ENCODE data around the gene ADGRL2. TPM values are rescaled to one million over a fixed set of nuclear protein-coding genes. Genes with fewer than 3 reads are reported as not detected.

ADGRL2 gene
- total RNA-seq, 1 experiment from 2014 or later: 0.51 TPM

DNA sequence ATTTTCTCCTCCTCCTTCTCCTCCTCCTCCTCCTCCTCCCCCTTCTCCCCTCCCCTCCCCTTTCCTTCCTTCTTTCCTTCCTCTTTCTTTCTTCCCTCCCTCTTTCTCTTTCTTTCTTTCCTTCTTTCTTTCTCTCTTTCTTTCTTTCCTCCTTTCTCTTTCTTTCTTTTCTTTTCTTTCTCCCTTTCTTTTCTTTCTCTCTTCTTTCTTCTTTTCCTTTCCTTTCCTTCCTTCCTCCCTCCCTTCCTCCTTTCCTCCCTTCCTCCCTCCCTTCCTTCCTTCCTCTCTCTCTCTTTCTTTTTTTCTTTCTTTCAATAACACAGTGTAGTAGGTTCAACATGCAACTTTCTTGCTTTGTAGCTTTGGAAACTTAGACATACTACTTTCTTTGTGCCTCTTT lies 46.3 kb upstream of the ADGRL2 start:
- Histone ChIP-seq H4K20me1 (ENCODE audit: low read length) (no peaks in the 10 kb centered on the region), H3K27ac (ENCODE audit: low read length) (no peak overlapping the region), H3K36me3 (ENCODE audit: low read depth, low read length) (no peaks in the 10 kb centered on the region), H2AFZ (ENCODE audit: low read length) (no peak overlapping the region), H3K4me3 (ENCODE audit: low read length) (no peak overlapping the region), H3K27me3 (ENCODE audit: low read length) (no peaks in the 10 kb centered on the region), H3K79me2 (ENCODE audit: low read length) (no peaks in the 10 kb centered on the region), H3K9me2 (replicated peaks; ENCODE audit: low read length) (no peaks in the 10 kb centered on the region), H3K4me1 (ENCODE audit: insufficient read depth, low read length) (no peaks in the 10 kb centered on the region), H3K9ac (ENCODE audit: low read length) (no peak overlapping the region), H3K4me2 (ENCODE audit: low read length) (no peak overlapping the region), H3K9me3 (ENCODE audit: low read length) (no peaks in the 10 kb centered on the region), H3F3A (ENCODE audit: low read length, unreplicated experiment) (no peaks in the 10 kb centered on the region)
- ATAC-seq (no peak), DNase-seq (no peak)
- CTCF ChIA-PET: no interaction called here
- POLR2A ChIA-PET (ENCODE audit: unreplicated experiment): no interaction called here
- no TSS peak for BruUV-seq (replicated peaks)
- intact Hi-C loops (cut with micrococcal nuclease): no loop called here
- no peak for TF ChIP-seq EZH2 (IDR thresholded peaks at IDR 0.05; ENCODE audit: low read length, unreplicated experiment)
- TF ChIP-seq, protein P1, sequence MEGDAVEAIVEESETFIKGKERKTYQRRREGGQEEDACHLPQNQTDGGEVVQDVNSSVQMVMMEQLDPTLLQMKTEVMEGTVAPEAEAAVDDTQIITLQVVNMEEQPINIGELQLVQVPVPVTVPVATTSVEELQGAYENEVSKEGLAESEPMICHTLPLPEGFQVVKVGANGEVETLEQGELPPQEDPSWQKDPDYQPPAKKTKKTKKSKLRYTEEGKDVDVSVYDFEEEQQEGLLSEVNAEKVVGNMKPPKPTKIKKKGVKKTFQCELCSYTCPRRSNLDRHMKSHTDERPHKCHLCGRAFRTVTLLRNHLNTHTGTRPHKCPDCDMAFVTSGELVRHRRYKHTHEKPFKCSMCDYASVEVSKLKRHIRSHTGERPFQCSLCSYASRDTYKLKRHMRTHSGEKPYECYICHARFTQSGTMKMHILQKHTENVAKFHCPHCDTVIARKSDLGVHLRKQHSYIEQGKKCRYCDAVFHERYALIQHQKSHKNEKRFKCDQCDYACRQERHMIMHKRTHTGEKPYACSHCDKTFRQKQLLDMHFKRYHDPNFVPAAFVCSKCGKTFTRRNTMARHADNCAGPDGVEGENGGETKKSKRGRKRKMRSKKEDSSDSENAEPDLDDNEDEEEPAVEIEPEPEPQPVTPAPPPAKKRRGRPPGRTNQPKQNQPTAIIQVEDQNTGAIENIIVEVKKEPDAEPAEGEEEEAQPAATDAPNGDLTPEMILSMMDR (conservative IDR thresholded peaks at IDR 0.05; ENCODE audit: low read depth, low read length): no peak
- TF ChIP-seq EZH2phosphoT487 (IDR thresholded peaks at IDR 0.05; ENCODE audit: borderline replicate concordance, low read length): no peak

GRCh38 chr1:81756872-81757271 lies 43.9 kb upstream of the ADGRL2 start:
- no TSS peak for BruUV-seq (replicated peaks)
- Histone ChIP-seq H3K4me3 (ENCODE audit: low read length) (no peak overlapping the region), H3K9ac (ENCODE audit: low read length) (no peak overlapping the region), H4K20me1 (ENCODE audit: low read length) (no peaks in the 10 kb centered on the region), H3K4me2 (ENCODE audit: low read length) (no peak overlapping the region), H3F3A (ENCODE audit: low read length, unreplicated experiment) (no peaks in the 10 kb centered on the region), H3K79me2 (ENCODE audit: low read length) (no peaks in the 10 kb centered on the region), H3K9me2 (replicated peaks; ENCODE audit: low read length) (no peaks in the 10 kb centered on the region), H3K4me1 (ENCODE audit: insufficient read depth, low read length) (no peaks in the 10 kb centered on the region), H3K27me3 (ENCODE audit: low read length) (no peaks in the 10 kb centered on the region), H2AFZ (ENCODE audit: low read length) (no peak overlapping the region), H3K9me3 (ENCODE audit: low read length) (no peaks in the 10 kb centered on the region), H3K36me3 (ENCODE audit: low read depth, low read length) (no peaks in the 10 kb centered on the region), H3K27ac (ENCODE audit: low read length) (no peak overlapping the region)
- TF ChIP-seq EZH2 (IDR thresholded peaks at IDR 0.05; ENCODE audit: low read length, unreplicated experiment) (no peak), EZH2phosphoT487 (IDR thresholded peaks at IDR 0.05; ENCODE audit: borderline replicate concordance, low read length) (no peak)
- TF ChIP-seq, protein P1 (conservative IDR thresholded peaks at IDR 0.05; ENCODE audit: low read depth, low read length): no peak
- POLR2A ChIA-PET (ENCODE audit: unreplicated experiment): no interaction called here
- ATAC-seq (no peak), DNase-seq (no peak)
- CTCF ChIA-PET: no interaction called here
- intact Hi-C loops (cut with micrococcal nuclease): no loop called here

GRCh38 chr1:81757398-81758020 lies 43.2 kb upstream of the ADGRL2 start:
- no peaks in the 10 kb centered on the region for H3K9me3 ChIP-seq (ENCODE audit: low read length)
- H3K27ac ChIP-seq (ENCODE audit: low read length): no peak overlapping the region
- H2AFZ ChIP-seq (ENCODE audit: low read length): no peak overlapping the region
- POLR2A ChIA-PET (ENCODE audit: unreplicated experiment): no interaction called here
- BruUV-seq (replicated peaks): no TSS peak
- no peak overlapping the region for H3K4me2 ChIP-seq (ENCODE audit: low read length)
- TF ChIP-seq, protein P1 (conservative IDR thresholded peaks at IDR 0.05; ENCODE audit: low read depth, low read length): no peak
- TF ChIP-seq EZH2phosphoT487 (IDR thresholded peaks at IDR 0.05; ENCODE audit: borderline replicate concordance, low read length) (no peak), EZH2 (IDR thresholded peaks at IDR 0.05; ENCODE audit: low read length, unreplicated experiment) (no peak)
- no peak overlapping the region for H3K9ac ChIP-seq (ENCODE audit: low read length)
- no peaks in the 10 kb centered on the region for H3K36me3 ChIP-seq (ENCODE audit: low read depth, low read length)
- no peak for ATAC-seq
- H3F3A ChIP-seq (ENCODE audit: low read length, unreplicated experiment): no peaks in the 10 kb centered on the region
- H3K27me3 ChIP-seq (ENCODE audit: low read length): no peaks in the 10 kb centered on the region
- H3K79me2 ChIP-seq (ENCODE audit: low read length): no peaks in the 10 kb centered on the region
- DNase-seq: no peak
- H3K4me3 ChIP-seq (ENCODE audit: low read length): no peak overlapping the region
- H3K4me1 ChIP-seq (ENCODE audit: insufficient read depth, low read length): no peaks in the 10 kb centered on the region
- H4K20me1 ChIP-seq (ENCODE audit: low read length): no peaks in the 10 kb centered on the region
- no peaks in the 10 kb centered on the region for H3K9me2 ChIP-seq (replicated peaks; ENCODE audit: low read length)
- CTCF ChIA-PET: no interaction called here
- intact Hi-C loops (cut with micrococcal nuclease): no loop called here

Measured in PC-3 (cell line).